ENCODE results near the gene PMF1.
A peak's percentile ranks its signal among the peaks of the same experiment; 100 is the strongest.

Gene PMF1

DNA sequence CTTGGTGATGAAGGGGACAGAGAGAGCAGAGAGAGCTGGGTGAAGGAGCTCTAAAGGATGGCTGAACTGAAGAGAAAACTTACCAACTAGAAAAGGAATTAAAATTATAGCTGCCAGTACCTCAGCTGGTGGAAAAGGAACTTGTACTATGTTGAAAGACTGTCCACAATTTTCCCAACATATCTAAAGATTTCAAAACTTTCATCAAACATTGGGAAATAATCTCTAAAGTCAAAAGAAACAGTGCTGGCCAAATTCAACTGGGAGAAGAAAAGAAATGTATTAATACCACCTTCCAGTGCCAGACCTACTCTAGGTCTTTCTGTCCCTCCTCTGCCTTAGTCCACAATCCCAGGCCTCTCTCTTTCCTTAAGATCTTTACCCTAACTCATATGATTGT lies 63.7 kb downstream of the PMF1 start:
- DNase-seq, result no peak

DNA sequence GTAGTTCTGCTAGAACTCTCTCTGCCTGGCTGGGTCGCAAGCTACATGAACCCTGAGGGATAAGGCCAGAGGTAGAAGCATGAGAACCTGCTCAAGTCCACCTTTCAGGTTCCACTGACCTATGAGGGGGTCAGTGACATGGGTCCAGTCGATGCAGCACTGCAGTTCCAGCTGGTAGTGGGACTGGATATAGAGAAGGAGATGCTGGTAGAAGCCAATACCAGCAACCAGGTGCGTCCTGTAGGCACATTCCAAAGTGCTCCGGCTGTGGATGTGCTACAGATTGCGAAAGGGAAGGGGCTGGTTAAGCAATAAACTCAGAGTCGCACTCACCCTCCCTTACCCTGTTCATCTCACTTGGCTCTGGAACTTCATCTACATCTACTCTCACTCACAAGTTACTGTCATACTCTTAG lies 64.2 kb downstream of the PMF1 start:
- no peak for DNase-seq

DNA sequence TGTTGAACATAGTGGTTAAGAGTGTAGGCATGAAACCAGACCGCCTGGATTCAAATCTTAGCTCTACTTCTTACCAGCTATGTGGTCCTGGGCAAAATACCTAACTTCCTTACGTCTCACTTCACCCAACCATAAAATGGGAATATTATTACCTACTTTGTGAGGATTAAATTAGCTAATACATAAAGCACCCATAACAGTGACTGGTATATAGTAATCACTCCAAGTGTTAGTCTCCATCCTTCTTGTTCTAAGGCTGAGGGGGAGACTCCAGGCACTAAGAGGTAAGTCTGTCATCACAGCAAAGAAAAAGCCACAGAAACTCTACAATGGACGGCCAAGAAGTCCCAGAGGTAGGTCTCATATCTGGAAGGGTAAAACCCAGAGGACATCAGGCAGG lies 67.0 kb downstream of the PMF1 start:
- no peak for DNase-seq

DNA sequence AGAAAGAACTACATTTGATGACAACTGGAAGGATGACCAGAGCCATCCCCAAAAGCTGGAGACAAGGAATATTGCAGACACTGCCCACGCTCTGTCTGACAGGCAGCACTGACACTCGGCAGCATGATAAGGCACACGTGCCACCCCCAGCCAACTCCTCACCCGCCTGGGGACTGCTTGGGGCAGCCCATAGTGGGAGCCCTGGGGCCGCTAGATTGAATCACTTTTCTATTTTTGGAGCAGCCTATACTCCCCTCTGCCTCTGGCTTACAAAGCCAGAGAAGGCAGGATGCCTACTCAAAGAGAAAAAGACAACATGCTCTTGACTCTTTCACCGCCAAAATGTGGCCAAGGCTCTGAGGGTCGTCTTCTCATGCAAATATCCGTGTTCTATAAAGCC lies 68.5 kb downstream of the PMF1 start:
- no peak for DNase-seq

DNA sequence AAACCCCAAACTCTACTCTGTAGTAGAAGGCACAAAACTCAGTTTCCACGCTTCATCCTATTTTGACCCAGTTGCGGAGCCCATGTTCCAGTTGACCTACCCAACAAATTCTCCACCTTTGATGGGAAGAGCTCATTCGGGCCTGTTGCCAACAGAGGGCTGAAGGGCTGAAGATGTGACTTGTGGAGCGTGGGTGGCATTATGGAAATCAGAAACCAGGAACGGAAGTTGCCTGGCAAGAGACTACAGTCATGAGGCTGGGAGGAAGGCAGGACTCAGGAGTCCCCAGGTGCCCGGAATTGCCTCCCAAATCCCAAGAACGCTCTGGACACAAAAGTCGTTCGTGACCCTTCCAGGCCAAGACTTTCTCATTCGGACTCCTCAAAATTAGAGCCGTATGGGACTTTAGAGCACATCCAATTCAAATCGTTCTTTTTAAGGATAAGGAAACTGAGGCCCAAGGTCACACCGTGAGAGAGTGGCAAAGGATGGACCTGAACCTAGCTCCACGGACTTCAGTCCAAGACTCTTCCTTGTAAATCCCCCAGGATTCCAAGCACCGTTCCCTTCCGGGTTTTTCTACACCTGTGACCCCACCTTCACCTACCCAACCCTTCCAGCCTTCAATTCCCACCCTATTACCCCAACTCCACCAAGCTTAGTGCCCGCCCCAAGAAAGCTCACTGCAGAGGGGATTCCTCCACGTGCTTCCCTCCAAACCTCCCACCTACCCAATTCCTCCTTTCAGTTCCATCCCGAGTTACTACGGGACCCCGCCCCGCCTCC lies 69.1 kb downstream of the PMF1 start:
- no peak for DNase-seq

DNA sequence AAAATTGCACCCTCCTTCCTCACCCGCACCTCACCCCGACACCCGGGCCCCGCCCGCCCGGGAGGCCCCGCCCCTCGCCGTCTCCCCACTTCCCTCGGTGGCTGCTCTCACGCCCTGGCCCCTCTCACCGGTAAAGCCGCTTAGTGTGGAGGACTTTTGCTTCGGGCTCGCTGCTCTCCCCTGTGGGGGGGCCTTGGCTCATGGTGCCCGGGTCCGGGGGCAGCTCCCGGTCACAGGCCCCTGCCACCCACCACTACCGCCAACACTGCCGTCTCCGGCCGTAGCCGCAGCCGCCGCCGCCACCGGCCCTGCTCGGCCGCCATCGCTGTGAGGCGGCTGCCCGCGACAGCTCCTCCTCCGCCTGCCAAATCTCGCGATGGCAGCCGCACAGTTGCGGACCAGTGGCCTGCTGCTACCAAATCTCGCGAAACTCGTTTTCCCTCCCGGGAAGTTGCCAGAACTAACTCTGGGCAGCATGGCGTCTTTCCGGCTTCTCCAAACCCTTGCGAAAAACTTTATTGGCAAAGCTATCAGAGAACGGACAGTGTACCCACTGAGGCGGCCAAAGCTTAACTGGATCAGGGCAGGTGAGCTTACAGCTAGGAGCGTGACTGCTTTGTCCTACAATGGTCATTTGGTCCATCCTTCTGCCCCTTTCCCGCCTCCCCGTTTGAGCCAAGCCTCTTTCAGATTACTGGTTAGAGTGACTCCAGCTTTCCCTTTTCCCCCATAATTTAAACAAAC lies 69.8 kb downstream of the PMF1 start, which contains the start of gene SMG5:
SMG5 (minus strand) TSS at position 347 of the 744 bp plus-strand sequence; CDS start at position 202, 145 bp downstream.
- peak; percentile 99 for DNase-seq

DNA sequence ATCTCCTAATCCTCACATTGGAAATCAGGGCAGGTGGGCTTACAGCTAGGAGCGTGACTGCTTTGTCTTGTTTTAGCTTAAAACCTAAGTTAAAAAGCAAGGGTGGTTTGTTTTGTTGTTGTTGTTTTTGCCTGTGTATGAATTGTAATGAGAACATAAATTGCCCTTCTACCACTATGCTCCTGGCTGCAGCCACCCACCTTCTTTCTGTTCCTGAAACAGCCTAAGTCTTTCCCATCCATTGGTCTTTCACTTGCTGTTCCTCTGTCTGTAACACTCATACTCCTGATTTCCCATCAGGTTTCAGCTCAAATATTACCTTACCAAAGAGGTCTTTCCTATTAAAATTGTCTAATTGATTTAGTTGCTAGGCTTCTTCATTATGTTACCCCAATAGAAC lies 70.7 kb downstream of the PMF1 start:
- no peak for DNase-seq

DNA sequence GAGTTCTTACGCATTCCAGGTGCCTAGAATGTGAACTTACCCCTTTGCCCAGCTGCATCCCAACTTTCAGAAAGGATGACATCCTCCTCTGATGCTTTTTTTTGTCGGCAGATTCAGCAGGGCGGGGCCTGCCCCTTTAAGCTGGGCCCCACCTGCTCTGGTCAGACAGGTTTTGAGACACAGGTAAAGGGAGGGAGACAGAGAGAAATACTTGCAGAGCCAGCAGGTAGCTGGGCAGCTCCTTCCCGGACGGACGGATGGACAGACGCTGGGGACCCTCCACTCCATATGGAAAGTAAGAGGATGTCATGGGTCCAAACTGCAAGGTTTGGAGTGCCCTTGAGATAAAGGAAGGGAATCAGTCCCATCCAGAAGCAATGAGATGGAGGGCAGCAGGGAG lies 71.3 kb downstream of the PMF1 start, which contains the start of gene TMEM79:
TMEM79 (plus strand) TSS at position 214 of the 400 bp plus-strand sequence. CDS start 902 bp downstream, outside the sequence.
- no peak for DNase-seq

DNA sequence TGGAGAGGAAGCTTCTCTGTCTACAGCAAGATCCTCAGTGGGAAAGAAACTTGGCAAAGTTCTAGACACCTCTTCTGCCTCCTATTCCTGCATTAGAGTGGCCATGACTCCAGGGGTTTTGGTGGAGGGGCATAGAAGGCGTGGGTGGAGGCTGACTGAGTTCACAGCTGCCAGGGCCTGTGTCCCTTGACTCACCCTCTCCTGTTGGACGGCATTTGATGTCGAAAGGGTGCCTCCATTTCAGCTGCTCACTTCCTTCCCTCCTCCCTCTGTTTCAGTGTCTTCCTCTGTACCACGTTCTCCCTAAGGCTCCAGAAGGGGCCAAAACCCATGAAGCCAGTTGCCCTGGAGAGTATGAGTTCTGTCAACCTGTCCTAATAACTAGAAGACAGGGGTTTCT lies 72.0 kb downstream of the PMF1 start:
- DNase-seq, result no peak

DNA sequence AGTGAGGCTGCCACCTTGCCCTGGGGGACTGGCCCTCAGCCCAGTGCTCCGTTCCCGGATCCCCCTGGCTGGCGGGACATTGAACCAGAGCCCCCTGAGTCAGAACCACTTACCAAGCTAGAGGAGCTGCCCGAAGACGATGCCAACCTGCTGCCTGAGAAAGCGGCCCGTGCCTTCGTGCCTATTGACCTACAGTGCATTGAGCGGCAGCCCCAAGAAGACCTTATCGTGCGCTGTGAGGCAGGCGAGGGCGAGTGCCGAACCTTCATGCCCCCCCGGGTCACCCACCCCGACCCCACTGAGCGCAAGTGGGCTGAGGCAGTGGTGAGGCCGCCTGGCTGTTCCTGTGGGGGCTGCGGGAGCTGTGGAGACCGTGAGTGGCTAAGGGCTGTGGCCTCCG lies 72.6 kb downstream of the PMF1 start:
- no peak for DNase-seq

DNA sequence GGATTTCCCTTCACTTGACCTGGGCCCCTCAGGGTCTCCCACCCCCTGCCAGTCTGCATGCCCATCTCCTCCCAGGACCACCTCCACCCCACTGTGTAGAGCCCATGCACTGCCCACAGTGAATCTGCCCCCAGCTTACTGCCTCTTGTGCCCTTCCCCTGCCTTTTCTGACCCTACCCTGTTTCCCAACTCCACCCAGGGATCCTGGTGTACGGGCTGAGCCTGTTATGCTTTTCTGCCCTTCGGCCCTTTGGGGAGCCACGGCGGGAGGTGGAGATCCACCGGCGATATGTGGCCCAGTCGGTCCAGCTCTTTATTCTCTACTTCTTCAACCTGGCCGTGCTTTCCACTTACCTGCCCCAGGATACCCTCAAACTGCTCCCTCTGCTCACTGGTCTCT lies 73.3 kb downstream of the PMF1 start:
- DNase-seq, result no peak

Measured in islet precursor cell (in vitro differentiated cells).